Fibroblast of the conjunctiva (primary cell): ENCODE results near the gene XPR1.

Source experiments
- DNase-seq: peaks from one replicate; pipeline ENCODE4 v3.0.0-alpha.2; 2010; ENCODE audit warnings: low read depth

XPR1 gene

DNA sequence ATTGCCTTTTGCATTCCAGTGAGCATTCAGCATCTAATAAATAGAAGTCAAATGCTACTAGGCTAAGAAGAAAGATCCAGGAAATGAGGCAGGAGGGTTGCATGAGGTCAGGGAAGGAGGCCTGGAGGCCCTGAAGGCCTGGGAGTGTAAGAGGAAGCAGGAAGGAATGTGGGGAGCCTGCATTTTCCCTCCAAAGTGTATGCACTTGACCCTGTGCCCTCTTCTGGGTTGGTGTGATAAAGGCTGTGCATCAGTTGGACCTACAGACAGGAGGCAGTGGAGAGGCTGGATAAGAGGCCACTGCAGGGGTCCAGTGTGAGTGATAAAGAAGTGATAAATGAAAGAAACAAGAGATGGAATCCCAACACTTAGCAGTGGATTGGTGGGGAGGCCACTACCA is 301.3 kb downstream of the XPR1 start:
- DNase-seq = no peak

GRCh38 chr1:180934563-180934962 is 302.7 kb downstream of the XPR1 start:
- no peak for DNase-seq

- DNase-seq = no peak
Measured at GRCh38 chr1:180935326-180936109, 303.7 kb downstream of the XPR1 start.

DNA sequence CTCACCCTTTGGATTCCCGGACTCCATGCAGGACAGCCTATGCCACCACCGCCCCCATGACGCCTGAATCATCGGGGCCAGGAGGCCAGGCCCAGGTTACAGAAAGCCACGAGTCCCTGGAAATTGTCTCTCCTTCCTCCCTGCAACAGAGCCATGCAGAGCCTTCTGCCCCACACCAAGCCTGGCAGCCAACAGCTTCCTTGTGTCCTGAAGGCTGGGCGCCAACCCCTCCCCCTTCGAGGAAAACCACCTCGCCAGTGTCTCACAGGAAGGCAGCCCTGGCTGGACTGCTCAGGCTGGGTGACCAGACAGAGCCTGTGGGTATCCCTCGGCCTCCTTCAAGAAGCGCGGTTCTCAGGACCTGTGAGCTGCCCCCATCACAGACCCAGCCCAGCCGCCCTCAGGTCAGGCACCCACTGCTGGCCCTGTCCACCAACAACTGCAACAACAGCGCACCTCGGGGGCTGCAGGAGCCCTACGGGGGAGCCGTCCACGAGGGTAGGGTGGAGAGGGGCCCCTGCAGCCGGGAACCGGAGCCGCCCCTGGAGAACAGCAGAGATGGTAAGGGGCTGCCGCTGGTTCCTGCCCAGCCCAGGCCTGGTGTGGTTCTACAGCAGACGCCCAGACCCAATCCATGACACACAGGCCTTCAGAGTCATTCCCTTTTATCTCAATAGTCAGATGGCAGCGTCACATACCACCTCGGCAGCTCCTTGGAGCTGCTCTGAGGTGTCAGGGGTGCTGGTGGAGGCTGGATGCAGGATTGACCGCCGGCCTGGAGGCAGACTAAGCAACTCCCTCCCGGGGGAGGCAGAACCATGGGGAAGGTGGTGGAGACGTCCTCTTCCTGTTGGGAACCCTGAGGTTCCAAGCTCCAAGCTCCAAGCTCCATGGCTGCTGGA is 304.5 kb downstream of the XPR1 start:
- DNase-seq = no peak

DNA sequence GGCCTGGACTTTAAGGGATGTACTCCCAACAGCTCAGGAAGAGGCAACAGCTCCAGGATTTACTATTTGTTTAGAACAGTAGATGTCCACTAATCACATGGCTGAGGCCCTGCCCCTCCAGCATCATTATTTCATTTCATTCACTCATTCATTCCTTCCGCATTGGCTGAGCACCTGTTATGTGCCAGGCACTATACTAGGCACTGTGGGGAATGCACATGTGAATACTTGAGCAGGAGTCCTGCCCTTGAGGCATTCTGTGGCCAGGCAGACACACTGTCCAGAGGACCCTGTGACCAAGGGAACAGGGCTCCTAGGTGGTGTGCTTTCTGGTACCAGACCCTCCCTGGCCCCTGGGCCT is 305.2 kb downstream of the XPR1 start:
- no peak for DNase-seq

DNA sequence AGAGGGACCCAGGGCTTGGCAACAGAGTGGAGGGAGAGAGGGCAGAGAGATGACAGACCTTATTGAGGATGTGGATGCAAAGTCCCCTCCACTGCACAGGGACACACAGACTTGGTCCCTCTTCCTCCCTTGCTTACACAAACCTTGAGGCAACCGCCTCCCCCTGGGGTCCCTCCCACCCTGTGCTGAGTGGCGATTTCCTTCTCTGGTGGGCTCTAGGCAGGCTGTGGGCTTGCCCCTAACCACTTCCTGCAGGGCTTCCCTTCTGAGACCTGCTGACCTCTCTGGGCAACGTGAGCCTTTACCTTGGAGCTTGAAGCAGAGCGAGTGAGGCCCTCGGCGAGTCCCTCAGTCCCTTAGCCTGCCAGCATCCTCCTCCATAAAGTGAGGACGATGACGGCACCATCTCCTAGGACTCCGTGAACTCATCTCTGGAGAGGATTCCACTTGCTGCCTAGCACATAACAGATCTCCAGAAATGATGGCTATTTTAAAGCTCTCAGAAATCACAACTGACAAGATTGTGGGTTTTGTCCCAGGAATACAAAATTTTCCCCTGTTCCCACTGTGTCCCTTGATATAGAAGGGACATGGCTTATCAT is 305.9 kb downstream of the XPR1 start:
- DNase-seq = no peak

GRCh38 chr1:180939073-180939710 is 307.4 kb downstream of the XPR1 start:
- no peak for DNase-seq

DNA sequence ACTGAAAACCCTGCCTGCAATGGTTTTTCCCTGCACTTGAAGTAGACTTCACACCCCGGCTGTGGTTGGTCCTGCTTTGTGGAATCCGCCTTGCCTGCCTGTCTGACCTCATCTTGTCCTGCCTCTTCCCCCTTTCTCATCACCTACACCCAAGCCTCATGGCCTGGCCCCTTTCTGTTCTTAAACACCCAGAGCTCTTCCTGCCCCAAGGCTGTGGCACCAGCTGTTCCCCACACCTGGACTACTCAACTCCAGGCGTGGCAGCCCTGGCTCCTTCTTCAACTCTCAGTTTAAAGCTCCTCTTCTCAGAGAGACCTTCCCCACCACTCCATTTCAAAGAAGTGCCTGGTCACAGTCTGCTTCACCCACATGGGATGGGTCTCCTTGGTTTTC is 307.9 kb downstream of the XPR1 start:
- DNase-seq = no peak
